HG02610 (cell line): ENCODE data around the gene GET4.
A peak's percentile ranks its signal among the peaks of the same experiment; 100 is the strongest.

Experiments used
- ATAC-seq: cut with Tn5 transposase; IDR thresholded peaks from one replicate; pipeline ENCODE4 v1.9.1; 2021; ENCODE audit warnings: mild to moderate bottlenecking, moderate library complexity; ENCODE audit not compliant: unreplicated experiment

Gene GET4, protein sequence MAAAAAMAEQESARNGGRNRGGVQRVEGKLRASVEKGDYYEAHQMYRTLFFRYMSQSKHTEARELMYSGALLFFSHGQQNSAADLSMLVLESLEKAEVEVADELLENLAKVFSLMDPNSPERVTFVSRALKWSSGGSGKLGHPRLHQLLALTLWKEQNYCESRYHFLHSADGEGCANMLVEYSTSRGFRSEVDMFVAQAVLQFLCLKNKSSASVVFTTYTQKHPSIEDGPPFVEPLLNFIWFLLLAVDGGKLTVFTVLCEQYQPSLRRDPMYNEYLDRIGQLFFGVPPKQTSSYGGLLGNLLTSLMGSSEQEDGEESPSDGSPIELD

DNA sequence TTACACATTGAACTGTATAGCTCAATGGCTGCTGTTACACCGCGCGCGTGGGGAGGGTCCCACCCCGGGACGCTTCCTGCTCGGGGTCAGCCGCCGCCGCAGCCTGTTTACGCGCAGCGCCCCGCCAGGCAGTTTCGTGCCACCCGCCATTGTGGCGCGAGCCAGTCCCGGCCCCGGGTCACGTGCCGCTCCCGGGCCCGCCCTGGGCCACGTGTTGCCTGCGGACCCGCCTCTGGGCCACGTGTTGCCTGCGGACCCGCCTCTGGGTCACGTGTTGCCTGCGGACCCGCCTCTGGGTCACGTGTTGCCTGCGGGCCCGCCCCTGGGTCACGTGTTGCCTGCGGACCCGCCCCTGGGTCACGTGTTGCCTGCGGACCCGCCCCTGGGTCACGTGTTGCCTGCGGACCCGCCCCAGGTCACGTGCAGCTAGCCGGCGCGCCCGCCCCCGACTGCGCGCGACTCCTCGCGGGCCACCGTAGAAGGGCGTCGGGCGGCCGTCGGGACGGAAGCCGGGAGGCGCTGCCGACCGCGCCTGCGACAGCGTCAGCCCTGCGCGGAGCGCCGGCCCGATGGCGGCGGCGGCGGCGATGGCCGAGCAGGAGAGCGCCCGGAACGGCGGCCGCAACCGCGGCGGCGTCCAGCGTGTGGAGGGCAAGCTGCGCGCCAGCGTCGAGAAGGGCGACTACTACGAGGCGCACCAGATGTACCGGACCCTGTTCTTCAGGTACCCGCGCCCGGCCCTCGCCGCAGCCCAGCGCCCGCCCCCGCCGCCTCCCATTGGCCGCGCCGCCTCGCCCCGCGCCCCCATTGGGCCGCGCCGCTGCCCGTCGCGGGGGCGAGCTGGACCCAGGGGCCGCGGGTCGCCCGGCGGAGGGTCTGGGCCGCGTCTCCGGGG, at the start of gene GET4:
Gene GET4, plus strand, starts transcription at position 478 of the 895 bp plus-strand sequence. Its CDS starts 92 bp downstream, at position 570.
- ATAC-seq: peak; percentile 69

DNA sequence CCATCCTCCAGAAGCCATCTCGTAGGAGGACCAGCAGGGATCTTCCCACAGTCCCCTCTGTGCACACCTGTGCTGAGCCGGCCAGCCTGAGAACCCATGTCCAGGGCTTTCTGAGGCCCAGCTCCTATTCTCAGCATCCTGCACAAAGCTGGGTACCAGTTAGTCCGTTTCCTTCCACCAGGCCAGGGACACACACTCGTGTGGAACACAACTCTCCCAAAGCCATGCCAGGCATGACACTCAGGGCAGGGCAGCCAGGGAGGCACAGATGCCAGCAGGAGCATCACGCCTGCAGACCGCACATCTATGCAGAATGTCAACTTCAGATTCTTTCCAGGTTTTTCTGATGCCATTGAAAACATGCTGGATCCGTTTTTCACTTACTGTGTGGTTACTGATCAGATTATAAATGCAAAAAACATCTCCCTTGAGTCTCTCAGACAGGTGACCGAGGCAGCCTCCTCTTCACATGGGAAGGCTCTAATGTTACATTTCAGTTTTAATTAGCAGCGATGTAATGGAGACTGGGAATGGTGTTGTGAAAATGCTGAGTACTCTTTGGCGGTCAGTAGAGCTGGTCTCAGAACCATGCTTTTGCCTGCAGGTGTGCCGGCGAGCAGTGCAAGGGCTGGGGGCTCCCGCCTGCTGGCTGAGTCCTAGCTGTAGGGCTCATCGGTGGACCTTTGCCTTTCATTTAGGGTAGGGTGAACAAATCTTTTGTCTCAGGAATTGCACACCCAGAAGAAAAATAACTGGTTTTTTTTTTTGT, 47.4 kb upstream of the GET4 start:
- ATAC-seq: no peak

DNA sequence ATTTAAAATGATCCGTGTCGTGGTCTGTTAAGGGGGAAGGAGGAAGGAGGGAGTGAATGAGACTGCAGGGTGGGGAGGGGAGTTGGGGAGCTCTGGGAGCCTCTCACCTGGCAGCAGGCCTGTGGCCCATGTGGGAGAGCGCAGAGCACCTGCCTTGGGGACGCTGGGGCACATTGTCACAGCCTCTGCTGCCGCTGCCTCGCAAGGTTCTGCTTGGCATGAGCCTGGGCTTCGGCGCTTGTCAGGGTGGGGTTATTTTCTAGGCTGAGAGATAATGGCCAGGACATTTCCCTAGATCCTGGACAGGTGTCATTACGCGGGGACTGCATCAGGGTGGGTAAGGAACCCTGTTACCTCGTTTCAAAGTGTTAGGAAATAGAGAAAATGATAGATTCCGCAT, 46.3 kb upstream of the GET4 start:
- ATAC-seq: no peak

DNA sequence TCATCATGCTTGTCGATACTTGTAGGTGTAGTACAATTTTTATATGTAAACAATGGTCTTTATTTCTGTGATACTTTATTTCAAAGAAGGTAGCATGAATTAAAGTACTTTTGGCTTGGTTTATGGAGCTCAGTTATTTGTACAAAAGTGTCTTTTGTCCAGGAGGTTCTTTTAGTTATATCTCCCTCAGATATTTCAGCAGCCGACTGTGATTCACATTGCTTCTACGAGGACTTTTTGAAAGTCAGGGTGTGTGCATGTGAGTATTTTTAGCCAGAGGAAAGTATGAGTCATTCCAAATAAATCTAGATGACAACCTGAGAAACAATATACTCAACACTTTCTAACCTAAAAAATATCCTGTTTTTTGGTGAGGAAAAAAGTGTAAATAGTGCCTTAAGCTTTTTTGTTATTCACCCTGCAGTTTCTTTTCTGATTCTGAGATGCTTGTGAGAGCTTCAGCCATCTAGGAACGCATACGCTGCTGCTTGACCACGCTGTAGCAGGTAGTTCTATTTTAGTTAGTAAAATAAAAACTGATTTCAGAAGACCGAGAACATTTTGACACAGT, 44.7 kb upstream of the GET4 start:
- peak; percentile 68 for ATAC-seq

DNA sequence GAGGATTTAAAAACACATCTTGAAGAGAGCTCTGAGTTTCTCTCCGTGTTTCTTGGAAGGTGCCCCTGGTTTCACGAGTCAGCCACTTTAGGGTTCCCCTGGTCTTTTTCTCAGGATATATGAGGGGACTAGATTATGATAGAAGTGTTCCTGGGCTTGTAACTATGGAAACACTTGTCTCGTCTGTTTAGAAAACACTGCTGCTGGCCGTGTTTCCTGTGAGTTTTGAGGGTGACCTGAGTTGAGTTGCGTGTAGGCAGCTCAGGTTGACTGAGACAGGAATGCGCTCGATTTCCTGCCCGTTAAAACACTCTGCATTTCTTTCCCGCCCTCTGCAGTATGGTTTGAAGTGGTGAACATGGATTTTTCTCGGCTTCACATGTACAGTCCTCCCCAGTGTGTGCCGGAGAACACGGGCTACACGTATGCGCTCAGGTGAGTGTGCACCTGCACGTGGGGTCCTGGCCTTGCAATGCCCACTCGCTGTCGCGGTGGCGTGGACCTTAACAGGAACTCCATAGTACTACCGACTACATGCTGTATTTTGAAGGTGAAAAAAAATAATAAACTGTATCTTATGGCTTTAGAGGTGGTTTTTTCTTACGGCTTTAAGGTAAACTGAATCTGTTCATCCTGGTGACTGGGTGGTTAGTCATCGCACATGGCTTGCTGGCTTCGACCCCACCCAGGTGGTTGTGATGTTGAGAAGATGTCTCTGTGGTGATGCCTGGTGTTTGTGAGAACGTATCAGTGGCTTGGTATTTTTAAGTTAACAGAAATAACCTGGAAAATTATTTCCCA, 44.0 kb upstream of the GET4 start, which contains the start of gene SUN1:
Gene SUN1, plus strand, starts transcription at position 310 of the 801 bp plus-strand sequence. Its CDS starts 49 bp downstream, at position 359.
- peak; percentile 16 for ATAC-seq

DNA sequence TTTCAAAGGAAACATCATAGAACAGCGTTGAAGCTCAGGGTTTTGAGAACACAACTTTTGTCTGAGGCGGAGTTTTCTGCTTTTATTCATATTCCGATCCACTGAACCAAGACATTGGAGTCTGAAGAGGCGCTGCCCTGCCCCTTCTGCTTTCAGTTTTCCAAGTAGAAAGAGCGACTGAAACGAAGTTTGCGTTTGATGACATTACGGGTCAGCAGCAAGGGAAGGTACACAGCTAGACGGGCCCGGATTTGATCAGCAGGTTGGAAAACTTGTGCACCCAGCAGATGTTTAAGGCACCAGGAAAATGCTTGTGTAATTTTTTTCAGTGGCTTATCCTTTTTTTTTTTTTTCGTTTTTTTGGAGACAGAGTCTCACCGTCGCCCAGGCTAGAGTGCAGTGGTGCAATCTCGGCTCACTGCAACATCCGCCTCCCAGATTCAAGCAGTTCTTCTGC, 43.4 kb upstream of the GET4 start:
- no peak for ATAC-seq

DNA sequence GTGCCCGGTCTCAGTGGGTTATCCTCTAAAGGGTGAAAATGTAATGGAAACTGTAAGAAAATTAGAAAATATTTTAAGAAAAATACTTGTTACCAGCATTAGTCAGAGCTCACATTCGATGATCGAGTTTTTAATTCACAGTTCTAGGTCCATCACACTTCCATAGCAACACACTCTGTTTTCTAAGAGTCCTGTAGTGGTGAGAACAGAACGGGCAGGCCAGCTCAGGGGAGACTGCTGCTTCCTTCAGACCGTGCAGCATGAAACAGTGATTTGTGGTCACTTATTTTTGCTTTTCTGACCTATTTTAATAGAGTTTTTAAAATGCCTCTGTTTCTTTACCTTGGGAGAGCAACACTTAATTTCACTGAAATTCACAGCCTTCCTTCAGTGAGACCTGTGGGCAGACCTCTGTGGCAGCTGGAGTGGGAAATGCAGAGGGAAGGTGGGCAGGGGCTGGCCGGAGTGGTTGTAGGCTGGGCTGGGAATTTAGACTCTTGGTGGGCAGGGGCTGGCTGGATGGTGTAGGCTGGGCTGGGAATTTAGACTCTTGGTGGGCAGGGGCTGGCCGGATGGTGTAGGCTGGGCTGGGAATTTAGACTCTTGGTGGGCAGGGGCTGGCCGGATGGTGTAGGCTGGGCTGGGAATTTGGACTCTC, 42.6 kb upstream of the GET4 start:
- no peak for ATAC-seq

DNA sequence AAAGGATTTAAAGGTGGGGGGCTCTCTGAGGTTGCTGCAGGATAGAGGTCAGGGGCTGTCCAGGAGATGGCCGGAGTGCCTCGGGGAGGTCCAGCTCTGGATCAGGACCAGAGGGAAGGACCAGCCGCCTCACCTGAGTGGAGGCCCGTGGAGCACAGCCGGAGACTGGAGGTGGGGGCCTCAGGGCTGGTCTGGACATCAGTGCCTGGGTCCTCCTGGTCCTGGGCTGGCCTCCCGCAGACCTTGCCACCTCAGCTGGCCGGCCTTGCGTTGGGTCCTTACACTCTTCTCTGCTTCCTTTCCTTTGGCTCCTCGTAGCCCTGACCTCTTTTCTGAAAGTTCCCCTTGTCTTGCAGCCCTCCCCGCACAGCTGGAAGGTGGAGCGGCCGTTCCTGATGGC, 42.1 kb upstream of the GET4 start:
- ATAC-seq: no peak

DNA sequence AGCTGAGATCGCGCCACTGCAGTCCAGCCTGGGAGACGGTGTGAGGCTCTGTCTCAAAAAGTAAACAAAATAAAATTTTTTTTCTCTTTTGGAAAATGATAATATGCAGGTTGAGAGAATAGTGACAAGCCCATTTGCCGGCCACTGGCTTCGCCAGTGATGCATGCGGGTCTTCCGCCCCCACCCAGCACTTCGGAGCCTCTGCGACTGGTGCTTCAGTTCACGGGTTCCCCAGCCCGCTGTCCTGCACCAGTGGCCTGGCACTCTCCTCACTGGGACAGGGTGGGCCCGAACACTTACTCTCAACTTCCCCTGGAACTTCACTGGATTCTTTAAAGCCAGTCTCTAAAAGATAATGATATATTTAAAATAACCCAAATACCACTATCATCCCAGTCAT, 41.3 kb upstream of the GET4 start:
- ATAC-seq: no peak

DNA sequence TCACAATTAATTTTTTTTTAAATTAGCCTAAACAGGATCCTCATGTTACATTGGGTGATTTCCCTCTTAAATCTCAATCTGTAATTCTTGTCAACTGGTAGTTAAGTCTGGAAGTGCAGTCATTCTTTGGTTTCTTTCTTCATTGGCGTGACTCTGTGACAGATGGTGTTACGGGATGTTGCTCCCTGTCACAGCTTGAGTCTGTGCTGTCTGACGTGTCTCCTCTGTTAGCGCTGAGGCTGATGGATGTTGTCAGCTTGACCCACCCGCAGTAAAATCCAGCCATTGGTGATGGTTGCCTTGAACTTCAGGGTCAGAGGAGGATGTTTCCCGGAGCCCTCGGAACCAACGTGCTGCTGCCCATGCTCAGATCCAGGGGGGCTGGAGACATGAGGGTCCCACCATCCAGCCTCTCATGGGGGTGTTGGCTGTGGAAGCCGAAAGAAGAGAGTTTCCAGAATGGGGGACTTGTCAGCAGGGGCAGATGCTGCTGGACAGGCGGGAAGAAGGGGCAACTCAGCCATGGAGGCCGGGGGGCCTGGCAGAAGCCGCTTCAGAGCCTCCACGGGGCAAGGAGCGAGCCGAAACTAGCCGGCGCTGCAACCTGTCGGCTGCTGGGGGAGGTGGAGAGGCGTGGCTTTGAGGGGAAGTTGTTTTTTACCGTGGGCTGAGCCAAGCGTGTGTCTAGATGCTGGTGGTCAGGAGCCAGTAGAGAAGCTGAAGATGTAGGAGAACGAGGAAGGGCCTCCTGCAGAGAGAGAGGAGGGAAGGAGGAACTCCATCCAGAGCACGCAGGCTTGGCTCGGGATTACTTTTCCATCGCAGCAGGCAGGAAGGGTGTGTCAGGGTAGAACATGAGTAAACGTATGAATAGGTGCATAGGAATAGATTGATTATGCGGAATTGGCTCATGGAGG, 40.6 kb upstream of the GET4 start:
- ATAC-seq: peak; percentile 38

DNA sequence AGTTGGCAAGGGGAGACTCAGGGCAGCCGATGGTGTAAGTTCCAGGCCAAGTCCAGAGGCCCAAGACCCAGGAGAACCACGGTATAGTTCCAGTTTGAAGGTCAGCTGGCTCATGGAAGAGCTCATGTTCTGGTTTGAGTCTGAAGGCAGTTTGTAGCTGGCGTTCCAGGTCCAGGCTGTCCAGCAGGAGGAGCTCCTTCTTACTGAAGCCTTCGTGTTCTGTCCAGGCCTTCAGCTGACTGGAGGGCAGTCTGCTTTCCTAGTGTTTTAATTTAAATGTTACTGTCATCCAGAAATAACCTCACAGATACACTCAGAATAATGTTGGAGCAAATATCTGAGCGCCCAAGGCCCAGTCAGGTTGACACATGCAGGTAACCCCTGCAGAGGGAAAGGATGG, 39.9 kb upstream of the GET4 start:
- no peak for ATAC-seq

DNA sequence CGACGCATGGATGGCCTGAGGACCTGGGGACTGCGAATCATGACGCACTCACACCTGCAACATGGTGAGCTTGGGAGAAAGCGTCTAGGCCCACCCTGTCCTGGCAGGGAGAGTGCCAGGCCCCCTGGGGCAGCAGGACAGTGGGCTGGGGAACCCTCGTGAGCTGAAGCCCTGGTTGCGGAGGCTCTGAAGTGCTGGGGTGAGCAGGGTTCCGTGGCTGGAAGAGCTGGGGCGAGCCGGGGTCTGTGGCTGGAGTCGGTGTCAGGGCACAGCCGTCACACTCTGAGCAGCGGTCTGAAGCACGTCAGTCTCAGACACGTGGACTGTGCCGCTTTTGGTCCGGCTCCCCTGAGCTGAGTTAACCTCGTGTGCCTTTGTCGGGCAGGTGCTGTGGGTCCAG, 39.4 kb upstream of the GET4 start:
- no peak for ATAC-seq

DNA sequence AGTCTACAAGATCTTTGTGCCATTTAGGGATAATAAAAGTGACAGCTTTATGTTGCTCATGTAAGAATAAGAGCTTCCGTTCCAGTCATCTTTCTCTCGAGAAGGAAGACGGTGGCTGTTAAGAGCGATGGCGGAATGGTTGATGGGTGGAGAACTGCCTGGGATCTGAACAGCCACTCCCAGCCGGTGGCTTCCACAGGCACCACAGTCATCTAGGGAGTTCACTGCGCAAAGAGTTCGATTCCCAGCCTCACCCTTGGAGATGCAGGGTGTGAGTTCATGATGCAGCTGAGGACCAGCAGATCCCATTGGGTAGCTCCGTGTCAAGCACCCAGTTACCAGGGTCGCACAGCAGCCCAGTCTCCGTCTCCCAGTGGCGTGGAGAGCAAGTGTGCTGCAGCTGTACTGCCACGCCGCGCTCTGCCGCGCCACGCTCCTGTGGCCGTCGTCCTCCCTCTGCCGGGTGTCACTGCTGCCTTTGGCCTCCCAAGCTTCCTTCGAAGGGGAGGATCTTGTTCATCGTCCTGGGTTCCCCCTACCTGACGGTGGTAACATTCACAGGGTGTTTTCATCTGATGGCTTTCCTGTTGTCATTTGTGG, 36.3 kb upstream of the GET4 start:
- ATAC-seq: no peak

DNA sequence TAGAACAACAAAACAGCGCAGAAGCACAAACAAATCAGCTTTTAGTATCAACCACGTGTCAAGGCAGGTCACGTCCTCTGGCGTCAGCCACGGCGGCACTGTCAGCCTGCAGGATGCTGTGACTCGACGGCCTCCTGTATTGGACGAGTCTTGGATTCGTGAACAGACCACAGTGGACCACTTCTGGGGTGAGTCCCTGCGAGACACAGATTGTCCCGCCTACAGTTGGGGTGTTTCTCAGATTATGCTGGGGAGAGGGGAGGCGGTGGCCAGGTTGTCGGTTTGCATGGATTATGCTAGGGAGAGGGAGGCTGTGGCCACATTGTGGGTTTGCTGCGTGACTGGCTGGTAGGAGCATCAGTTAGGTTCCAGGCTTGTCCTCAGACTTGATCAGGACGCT, 34.4 kb upstream of the GET4 start:
- no peak for ATAC-seq

DNA sequence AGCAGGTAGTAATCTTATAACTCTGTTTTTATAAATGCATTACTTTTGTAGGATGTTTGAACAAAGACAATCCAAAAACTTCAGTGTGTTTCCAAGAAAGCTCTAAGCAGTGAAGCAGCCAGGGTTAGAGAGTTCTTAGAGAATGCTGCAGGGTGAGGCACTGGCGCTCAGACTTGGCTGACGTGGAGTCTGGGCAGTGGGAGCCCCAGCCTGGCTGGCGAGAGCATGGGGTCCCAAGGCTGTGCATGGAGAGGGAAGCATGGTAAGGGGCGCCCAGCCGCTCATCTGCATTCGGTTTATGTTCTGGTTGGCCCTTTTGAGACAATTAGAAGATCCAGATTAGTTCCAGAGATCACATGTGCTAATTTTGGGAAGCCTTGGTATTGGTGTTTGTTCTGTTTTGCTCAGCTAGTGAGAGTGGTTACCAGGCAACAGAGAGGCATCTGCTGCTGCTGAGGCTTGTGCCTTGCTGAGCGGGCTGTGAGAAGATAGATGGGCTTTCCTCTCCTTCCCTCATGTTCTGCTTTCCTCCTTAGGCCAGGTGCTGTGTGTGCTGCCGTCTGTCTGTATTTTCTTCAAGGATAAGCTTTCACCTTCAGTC, 33.8 kb upstream of the GET4 start:
- no peak for ATAC-seq

DNA sequence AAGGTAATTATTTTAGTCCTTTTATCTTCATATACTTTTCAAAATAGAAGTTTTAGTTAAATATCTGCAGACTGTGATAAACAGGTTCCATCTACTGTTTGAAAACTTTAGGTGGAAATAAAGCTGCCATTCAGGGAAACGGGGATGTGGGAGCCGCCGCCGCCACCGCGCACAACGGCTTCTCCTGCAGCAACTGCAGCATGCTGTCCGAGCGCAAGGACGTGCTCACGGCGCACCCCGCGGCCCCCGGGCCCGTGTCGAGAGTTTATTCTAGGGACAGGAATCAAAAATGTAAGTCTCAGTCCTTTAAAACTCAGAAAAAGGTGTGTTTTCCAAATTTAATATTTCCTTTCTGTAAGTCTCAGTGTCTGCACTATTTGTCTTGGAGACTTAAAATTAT, 33.1 kb upstream of the GET4 start:
- no peak for ATAC-seq

DNA sequence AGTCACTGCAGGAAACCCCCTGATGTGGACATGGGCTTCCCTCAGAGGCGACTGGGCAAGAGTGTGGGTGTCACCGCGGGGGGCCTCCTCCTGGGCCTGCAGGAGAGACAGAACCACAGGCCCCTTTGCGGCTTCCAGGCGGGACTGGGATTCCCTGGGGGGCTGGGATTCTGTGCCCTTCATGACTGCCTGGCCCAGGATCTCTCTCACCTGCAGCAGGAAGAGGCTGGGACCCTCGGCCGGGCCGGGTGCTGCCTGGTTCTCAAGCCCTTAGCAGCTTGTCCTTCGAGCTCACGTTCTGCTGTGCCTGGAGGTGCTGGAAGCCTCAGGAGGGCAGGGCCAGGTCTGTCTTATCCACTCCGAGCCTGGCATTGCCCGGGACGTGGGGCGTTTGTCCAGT, 32.3 kb upstream of the GET4 start:
- no peak for ATAC-seq

DNA sequence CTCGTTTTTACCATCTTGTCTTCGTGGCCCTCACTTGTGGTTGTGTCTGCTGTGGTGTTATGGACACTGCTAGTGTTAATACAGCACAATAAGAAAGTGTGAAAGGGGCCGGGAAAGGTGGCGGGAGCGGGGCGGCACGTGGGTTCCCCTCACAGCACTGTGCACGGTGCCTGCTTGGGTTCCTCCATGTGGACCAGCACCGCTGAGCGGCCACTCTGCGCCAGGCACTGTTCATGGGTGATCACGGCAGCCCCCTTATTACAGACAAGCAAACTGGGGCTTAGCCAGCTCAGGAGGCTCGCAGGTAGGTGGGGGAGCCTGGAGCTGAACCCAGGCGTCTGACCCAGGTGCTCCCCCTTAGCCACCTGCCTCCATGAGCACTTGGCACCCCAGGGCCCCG, 31.8 kb upstream of the GET4 start:
- ATAC-seq: no peak
